Adipocyte (in vitro differentiated cells): ENCODE measurements around the gene GGT7.

ENCODE experiments used
- DNase-seq: peaks from one replicate; pipeline ENCODE4 v3.0.0-alpha.2; 2015; ENCODE audit warnings: low read depth
- H3K27me3 ChIP-seq: replicated peaks from 2 replicates; pipeline ENCODE4 v1.7.0; 2013; ENCODE audit warnings: mild to moderate bottlenecking, low read length, moderate library complexity; ENCODE audit not compliant: control insufficient read depth, insufficient read depth
- H3K36me3 ChIP-seq: 2 replicates; pipeline ENCODE4 v1.7.0; 2013; ENCODE audit warnings: low read length, mild to moderate bottlenecking, moderate library complexity; ENCODE audit not compliant: control insufficient read depth, insufficient read depth, severe bottlenecking
- H3K4me1 ChIP-seq: 2 replicates; pipeline ENCODE4 v1.7.0; 2013; ENCODE audit warnings: mild to moderate bottlenecking, low read length, moderate library complexity; ENCODE audit not compliant: control insufficient read depth, insufficient read depth
- H3K4me3 ChIP-seq: 2 replicates; pipeline ENCODE4 v1.7.0; 2013; ENCODE audit warnings: mild to moderate bottlenecking, low read length, moderate library complexity
- H3K9ac ChIP-seq: 2 replicates; pipeline ENCODE4 v1.7.0; 2013; ENCODE audit warnings: mild to moderate bottlenecking, low read length, moderate library complexity
- H3K9me3 ChIP-seq: 2 replicates; pipeline ENCODE4 v1.7.0; 2013; ENCODE audit warnings: mild to moderate bottlenecking, low read length, moderate library complexity; ENCODE audit not compliant: control insufficient read depth

Gene GGT7

DNA sequence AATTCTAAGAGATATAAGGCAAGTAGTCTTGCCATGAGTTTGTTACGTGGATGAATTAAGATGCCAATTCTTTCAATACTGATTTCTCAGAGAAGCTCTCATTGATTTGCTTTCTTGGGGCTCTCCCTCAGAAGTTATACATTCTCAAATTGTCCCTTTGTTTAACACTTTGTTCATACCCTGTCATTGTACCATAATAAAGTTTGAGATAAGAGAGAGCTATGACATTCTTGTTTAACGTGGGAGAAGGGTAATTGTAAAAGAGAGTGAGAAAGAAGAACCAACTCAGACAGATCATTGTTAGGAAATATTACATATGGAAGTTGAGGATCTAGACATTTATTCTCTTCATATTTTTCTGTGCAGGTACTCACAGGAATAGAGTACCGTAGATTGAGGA, 22.8 kb upstream of the GGT7 start:
- Histone ChIP-seq H3K27me3 (no peaks in the 10 kb centered on the region), H3K4me3 (no peak overlapping the region), H3K9ac (no peak overlapping the region), H3K9me3 (no peaks in the 10 kb centered on the region), H3K36me3 (peaks cover 55% of the 10 kb centered on the region), H3K4me1 (peaks cover 37% of the 10 kb centered on the region)
- no peak for DNase-seq

DNA sequence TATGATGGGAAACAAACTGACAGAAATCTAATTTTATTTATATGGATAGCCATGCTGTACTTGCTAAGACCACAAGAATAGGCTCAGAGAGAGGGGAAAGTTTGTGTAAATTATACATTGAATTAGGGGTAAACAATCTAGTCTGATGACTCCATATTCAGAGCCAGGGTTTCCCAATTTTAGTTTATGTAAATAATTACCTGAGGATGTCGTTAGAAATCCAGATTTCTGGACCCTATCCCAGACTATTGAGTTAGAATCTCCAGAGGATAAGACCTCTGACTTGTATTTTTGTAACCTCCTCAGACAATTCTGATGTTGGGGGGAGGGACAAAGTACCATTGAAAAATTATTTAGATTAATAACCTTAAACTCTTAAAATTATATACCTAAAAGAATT, 22.1 kb upstream of the GGT7 start:
- no peak for DNase-seq
- no peak overlapping the region for H3K4me3 ChIP-seq
- H3K4me1 ChIP-seq, result peaks cover 37% of the 10 kb centered on the region
- no peaks in the 10 kb centered on the region for H3K27me3 ChIP-seq
- H3K9me3 ChIP-seq, result no peaks in the 10 kb centered on the region
- H3K36me3 ChIP-seq, result peaks cover 52% of the 10 kb centered on the region
- H3K9ac ChIP-seq, result no peak overlapping the region

DNA sequence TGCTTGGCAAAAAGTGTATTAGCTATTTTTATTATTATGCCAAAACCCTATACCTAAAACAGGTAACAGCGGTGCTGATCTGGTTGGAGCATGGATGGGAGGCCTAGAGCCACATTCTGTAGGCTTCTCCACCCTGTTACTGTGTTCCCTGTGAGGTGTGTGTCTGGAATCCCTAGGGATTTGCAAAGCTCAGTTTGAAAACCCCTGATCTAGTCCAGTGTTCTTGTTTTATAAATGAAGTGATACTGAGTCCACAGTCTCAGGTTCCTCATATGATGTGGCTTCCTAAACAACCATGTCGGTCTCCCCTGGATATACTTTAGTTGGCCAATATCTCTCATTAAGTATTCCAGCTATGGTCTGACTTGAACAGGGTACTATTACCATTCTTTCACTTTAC, 20.0 kb upstream of the GGT7 start:
- H3K4me3 ChIP-seq, result no peak overlapping the region
- peaks cover 64% of the 10 kb centered on the region for H3K36me3 ChIP-seq
- H3K9ac ChIP-seq, result no peak overlapping the region
- H3K4me1 ChIP-seq, result peaks cover 37% of the 10 kb centered on the region
- no peaks in the 10 kb centered on the region for H3K27me3 ChIP-seq
- no peak for DNase-seq
- H3K9me3 ChIP-seq, result no peaks in the 10 kb centered on the region

DNA sequence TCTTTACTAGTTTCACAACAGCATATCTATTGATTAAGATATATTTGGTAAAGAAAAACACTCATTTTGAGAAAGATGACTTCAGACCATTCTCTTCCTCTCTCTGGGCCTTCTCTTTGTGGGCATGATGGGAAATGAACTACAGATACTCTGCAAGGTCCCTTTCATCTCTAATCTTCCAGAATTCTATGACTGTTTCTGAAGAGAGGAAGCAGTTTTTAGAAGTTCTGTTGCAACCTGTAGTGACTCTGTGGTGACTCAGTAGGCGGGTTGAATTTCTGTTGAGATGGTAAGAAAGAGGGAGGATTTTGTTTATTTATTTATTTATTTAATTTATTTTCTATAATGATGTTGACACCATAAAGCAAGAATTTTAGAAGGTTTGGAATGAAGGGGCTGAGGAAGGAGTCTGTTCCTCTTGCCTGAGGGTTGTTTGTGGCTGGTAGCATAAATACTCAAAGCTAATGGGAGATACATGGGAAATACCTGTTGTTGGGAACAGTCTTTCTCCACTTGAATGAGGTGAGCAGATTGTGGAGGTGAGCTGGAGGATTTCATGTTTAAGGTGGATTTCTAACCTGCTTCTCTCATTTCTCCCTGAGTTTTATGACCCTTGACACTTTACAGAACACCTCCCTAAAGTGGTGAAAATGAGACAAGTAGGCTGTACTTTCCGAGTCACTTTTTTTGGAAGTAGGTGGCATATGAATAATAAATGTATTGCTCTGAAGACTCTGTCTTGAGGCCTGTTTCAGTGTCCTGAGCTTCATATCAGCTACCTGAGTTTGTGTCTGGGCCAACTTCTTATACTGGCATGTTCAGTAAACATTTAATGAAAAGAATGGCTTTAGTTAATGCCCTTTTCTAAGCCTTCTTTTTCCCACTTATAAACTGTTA, 18.8 kb upstream of the GGT7 start:
- DNase-seq, result peak; percentile 72
- Histone ChIP-seq H3K4me3 (no peak overlapping the region), H3K27me3 (no peaks in the 10 kb centered on the region), H3K9ac (no peak overlapping the region), H3K9me3 (no peaks in the 10 kb centered on the region), H3K4me1 (peaks cover 34% of the 10 kb centered on the region), H3K36me3 (peaks cover 62% of the 10 kb centered on the region)

DNA sequence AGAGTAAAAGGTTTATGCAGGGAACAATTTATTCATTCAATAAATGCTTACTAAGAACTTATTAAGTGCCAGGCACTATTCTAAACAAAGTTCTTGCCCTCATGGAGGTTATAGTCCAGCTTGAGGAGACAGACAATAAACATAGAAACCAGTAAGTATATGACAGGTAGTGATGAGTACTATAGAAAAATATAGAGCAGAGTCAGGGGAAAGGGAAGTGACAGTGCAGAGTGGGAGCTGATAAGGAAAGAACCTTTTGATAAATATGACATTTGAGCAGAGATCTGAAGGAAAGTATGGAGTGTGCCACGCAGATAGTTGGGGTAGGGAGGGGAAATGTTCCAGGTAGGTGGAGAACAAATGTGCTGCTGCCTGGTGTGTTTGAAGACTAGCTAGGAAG, 15.8 kb upstream of the GGT7 start:
- Histone ChIP-seq H3K9me3 (no peaks in the 10 kb centered on the region), H3K4me3 (no peak overlapping the region), H3K36me3 (peaks cover 64% of the 10 kb centered on the region), H3K9ac (no peak overlapping the region), H3K4me1 (peaks cover 15% of the 10 kb centered on the region), H3K27me3 (no peaks in the 10 kb centered on the region)
- DNase-seq, result no peak

DNA sequence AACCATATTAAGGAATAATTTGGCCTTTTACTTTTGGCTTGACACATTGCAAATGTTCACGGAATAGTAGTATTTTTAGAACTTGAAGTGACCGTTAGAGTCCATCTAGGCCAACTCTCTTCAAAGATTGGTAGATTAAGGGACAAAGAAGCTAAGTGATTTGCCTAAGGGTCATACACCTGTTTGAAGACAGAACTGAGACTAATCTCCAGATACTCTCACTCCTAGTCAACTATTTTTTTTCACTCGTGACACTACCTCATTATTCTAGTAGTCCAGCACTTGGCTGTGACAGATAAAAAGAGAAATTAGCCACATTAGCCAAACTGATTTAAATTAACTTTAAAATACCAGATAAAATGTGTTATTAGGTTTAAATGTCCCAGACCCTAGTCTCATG, 14.4 kb upstream of the GGT7 start:
- no peaks in the 10 kb centered on the region for H3K9me3 ChIP-seq
- H3K27me3 ChIP-seq, result no peaks in the 10 kb centered on the region
- peaks cover 23% of the 10 kb centered on the region for H3K4me1 ChIP-seq
- no peak for DNase-seq
- peaks cover 66% of the 10 kb centered on the region for H3K36me3 ChIP-seq
- no peak overlapping the region for H3K9ac ChIP-seq
- H3K4me3 ChIP-seq, result no peak overlapping the region

DNA sequence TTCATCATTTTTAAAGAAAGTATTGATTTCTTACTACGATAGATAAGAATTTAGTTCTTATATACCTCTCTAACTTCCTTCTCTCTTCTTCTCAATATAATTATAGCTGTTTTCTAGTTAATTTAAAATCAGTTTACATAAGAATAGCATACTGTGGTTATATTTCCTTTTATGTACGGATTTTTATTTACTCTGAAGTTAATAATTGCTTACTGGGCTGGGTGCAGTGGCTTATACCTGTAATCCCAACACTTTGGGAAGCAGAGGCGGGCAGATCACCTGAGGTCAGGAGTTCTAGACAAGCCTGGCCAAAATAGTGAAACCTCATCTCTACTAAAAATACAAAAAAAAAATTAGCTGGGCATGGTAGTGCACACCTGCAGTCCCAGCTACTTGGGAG, 13.5 kb upstream of the GGT7 start:
- Histone ChIP-seq H3K4me3 (no peak overlapping the region), H3K4me1 (peaks cover 18% of the 10 kb centered on the region), H3K36me3 (peaks cover 74% of the 10 kb centered on the region)

DNA sequence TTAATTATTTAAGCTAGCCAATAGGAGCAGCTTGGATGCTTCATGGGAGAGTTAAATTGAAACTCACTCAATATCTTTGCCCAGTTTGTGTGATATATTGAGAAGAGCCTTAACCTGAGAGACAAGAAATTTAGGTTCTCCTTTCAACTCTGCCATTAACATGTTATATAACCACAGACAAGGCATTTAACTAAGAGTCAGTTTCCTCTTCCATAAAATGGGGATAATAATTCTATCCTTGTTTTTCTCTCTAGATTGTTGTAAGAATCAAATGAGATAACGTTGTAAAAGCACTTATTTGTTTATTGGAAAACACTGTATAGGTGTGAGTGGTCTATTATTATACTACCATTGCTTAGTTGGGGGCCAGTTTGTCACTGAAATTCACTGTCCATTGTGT, 11.6 kb upstream of the GGT7 start:
- no peaks in the 10 kb centered on the region for H3K27me3 ChIP-seq
- no peak overlapping the region for H3K4me3 ChIP-seq
- peaks cover 20% of the 10 kb centered on the region for H3K4me1 ChIP-seq
- H3K9ac ChIP-seq, result no peak overlapping the region
- H3K36me3 ChIP-seq, result peaks cover 69% of the 10 kb centered on the region
- H3K9me3 ChIP-seq, result no peaks in the 10 kb centered on the region
- DNase-seq, result no peak

More for the DNA sequence above, 13.5 kb upstream of the GGT7 start:
- Histone ChIP-seq H3K9me3 (no peaks in the 10 kb centered on the region), H3K27me3 (no peaks in the 10 kb centered on the region), H3K9ac (no peak overlapping the region)
- no peak for DNase-seq

DNA sequence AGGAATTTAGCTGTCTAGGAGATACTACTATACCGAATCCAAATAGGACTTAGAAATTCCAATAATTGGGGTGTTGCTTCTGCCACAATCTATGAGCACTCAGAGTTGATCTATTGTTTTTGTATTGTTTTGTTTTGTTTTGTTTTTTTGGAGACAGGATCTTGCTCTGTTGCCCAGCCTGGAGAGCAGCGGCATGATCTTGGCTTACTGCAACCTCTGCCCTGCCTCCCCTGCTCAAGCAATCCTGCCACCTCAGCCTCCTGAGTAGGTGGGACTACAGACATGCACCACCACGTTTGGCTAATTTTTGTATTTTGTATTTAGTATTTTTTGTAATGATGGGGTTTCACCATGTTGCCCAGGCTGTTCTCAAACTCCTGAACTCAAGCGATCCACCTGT, 11.2 kb upstream of the GGT7 start:
- DNase-seq, result no peak
- Histone ChIP-seq H3K36me3 (peaks cover 68% of the 10 kb centered on the region), H3K9ac (no peak overlapping the region), H3K27me3 (no peaks in the 10 kb centered on the region), H3K4me3 (peak overlapping the region; percentile 37), H3K9me3 (no peaks in the 10 kb centered on the region), H3K4me1 (peaks cover 20% of the 10 kb centered on the region)

DNA sequence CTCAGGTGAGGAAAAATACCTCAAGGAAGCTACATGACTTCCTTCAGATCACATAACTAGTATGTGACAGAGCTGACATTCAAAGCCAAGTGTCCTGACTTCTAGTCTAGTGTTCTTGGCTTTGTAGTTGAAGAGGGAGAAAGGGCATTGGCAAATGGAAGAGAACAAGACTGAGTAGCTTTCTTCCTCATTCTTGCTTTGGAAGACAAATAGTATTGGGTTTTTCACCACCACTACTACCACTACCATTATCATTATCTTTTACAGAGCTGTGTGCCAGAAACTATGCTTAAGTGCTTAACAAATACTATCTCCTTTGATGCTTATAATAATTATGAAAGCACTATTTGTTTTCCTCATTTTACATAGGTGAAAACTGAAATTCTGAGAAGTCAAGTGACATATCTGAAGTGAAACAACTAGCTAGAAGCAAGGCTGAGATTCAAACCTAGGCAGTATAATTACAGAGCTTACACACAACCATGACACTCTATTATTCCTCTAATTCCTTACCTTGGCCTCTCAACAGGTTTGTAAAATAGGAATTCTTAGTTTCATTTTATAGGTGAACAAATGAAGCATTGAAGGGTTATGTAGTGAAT, 10.5 kb upstream of the GGT7 start:
- DNase-seq, result no peak
- Histone ChIP-seq H3K36me3 (peaks cover 62% of the 10 kb centered on the region), H3K9ac (no peak overlapping the region), H3K27me3 (no peaks in the 10 kb centered on the region), H3K4me3 (peak overlapping the region; percentile 37), H3K9me3 (no peaks in the 10 kb centered on the region), H3K4me1 (peaks cover 20% of the 10 kb centered on the region)

DNA sequence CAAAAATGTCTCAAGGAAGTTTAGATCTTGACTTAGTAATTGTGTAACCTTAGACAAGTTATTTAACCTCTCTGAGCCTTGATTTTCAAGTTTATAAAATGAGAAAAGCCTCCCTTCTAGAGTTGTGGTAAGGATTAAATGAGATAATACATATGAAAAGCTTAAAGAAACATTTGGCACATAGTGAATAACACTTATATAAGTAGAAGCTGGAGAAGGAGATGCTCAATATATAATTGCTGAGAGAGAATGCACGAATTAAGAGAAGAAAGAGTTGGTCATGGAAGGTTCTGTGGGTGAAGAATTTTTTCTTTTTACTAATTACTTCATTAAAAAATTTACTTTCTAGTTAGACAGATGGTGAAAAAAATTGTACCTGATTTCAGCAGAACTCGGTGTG, 9.0 kb upstream of the GGT7 start:
- H3K27me3 ChIP-seq, result no peaks in the 10 kb centered on the region
- peak overlapping the region; percentile 0 for H3K9ac ChIP-seq
- DNase-seq, result no peak
- H3K36me3 ChIP-seq, result peaks cover 50% of the 10 kb centered on the region
- peak overlapping the region; percentile 71 for H3K4me3 ChIP-seq
- peaks cover 20% of the 10 kb centered on the region for H3K4me1 ChIP-seq
- no peaks in the 10 kb centered on the region for H3K9me3 ChIP-seq
